Gastrocnemius medialis (tissue), 4 donors: ENCODE measurements around the gene OTOF.

Experiments used
- POLR2A ChIP-seq, 2 donors: fragments of 450-650 bp; IDR thresholded peaks; one replicate each; pipeline ENCODE4 v1.6.1; 2017; ENCODE audit warnings: antibody characterized with exemption in 2 of 2, mild to moderate bottlenecking in 2 of 2, moderate library complexity in 2 of 2
- TF ChIP-seq, protein P1 (sequence below), 5 experiments: fragments of 450-650 bp in 3 of 5; fragments of 200-600 bp in 2 of 5; sonication (generic) in 2 of 5; IDR thresholded peaks in 4 of 5; conservative IDR thresholded peaks in 1 of 5; 1 replicate in 4 of 5; 2 replicates in 1 of 5; pipeline ENCODE4 v1.5.1; 2016 to 2019; ENCODE audit warnings: antibody characterized with exemption in 5 of 5, mild to moderate bottlenecking in 3 of 5, moderate library complexity in 3 of 5

DNA sequence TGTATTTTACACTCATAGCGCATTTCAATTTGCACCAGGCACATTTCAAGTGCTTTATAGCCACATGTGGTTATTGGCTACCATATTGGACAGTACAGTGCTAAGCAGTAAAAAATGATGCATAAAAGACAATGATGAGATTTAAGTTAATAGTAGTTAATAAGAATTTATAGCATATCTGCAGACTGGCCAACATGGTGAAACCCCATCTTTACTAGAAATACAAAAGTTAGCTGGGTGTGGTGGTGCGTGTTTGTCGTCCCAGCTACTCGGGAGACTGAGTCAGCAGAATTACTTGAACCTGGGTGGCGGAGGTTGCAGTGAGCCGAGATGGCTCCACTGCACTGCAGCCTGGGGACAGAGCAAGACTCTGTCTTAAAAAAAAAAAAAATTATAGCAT is 66.5 kb downstream of the OTOF start:
- TF ChIP-seq, protein P1, sequence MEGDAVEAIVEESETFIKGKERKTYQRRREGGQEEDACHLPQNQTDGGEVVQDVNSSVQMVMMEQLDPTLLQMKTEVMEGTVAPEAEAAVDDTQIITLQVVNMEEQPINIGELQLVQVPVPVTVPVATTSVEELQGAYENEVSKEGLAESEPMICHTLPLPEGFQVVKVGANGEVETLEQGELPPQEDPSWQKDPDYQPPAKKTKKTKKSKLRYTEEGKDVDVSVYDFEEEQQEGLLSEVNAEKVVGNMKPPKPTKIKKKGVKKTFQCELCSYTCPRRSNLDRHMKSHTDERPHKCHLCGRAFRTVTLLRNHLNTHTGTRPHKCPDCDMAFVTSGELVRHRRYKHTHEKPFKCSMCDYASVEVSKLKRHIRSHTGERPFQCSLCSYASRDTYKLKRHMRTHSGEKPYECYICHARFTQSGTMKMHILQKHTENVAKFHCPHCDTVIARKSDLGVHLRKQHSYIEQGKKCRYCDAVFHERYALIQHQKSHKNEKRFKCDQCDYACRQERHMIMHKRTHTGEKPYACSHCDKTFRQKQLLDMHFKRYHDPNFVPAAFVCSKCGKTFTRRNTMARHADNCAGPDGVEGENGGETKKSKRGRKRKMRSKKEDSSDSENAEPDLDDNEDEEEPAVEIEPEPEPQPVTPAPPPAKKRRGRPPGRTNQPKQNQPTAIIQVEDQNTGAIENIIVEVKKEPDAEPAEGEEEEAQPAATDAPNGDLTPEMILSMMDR (IDR thresholded peaks at IDR 0.05 in 4 of 5, conservative IDR thresholded peaks at IDR 0.05 in 1 of 5) = no peak
- no peak for TF ChIP-seq POLR2A (IDR thresholded peaks at IDR 0.05)
